ENCODE measurements around the gene CASZ1. TPM values are rescaled to one million over a fixed set of nuclear protein-coding genes. Genes with fewer than 3 reads are reported as not detected.

CASZ1 gene
- total and polyA plus RNA-seq, 2 donors (not counting 1 experiment from before 2014, with no cell fraction given), result 0.34 to 0.50 TPM

DNA sequence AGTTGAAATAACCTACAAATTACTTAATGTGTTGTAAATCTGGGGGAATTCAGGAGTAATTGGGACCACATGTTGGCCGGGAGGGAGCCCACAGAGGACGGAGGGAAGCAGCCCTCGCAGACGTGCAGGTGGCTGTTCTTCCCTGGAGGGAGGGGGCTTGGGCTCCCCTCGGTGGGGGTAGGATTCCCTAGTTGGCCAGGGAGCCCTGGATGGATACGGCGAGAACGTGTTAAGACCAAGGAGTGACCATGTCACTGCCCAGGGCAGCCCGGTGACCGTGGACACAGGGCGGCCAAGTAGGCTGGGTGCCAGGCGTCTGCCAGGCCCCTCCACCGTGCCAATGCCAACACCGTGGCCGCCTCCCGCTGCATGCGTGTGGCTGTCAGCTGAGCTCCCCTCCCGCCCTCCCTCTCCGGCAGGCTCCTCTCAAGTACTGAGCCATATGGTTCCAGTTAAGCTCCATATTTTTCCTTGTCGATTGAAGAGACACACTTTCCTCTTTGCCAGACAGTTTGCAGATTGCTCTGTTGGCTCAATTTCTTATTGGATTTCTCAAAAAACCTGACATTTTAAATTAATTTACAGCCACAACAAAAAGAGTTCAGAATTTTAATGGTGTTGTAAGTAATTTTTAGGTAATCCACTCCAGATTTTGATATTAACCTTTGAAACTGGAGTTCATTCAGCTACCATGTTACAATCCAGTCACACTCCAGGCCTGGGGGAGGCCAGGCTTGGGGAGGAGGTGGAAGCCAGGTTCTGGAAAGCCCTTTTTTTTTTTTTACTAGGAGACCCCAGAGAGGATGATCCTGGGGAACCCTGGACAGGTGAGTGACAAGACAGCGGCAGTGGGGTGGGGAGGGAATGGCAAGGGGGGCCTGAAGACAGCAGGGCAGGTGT, 71.2 kb downstream of the CASZ1 start:
- TF ChIP-seq, protein P1, sequence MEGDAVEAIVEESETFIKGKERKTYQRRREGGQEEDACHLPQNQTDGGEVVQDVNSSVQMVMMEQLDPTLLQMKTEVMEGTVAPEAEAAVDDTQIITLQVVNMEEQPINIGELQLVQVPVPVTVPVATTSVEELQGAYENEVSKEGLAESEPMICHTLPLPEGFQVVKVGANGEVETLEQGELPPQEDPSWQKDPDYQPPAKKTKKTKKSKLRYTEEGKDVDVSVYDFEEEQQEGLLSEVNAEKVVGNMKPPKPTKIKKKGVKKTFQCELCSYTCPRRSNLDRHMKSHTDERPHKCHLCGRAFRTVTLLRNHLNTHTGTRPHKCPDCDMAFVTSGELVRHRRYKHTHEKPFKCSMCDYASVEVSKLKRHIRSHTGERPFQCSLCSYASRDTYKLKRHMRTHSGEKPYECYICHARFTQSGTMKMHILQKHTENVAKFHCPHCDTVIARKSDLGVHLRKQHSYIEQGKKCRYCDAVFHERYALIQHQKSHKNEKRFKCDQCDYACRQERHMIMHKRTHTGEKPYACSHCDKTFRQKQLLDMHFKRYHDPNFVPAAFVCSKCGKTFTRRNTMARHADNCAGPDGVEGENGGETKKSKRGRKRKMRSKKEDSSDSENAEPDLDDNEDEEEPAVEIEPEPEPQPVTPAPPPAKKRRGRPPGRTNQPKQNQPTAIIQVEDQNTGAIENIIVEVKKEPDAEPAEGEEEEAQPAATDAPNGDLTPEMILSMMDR (conservative IDR thresholded peaks at IDR 0.05 in 1 of 2, IDR thresholded peaks at IDR 0.05 in 1 of 2; ENCODE audit: low read depth in 1 of 2, low read length in 2 of 2), result no peak
- TF ChIP-seq EZH2 (IDR thresholded peaks at IDR 0.05; ENCODE audit: low read length, missing control alignments), result no peak
- no peak overlapping the region for H2AFZ ChIP-seq (ENCODE audit: low read length)
- no peak overlapping the region for H3K9ac ChIP-seq (ENCODE audit: insufficient read depth, low read length)
- H3K27ac ChIP-seq (ENCODE audit: insufficient read depth, low read length), result no peak overlapping the region
- peak; percentile 36 to 40 for DNase-seq (ENCODE audit: low read depth in 2 of 2)
- H3K4me1 ChIP-seq (ENCODE audit: control insufficient read depth, extremely low read depth, insufficient read depth, low read length), result no peaks in the 10 kb centered on the region
- no peak overlapping the region for H3K4me2 ChIP-seq (ENCODE audit: extremely low read depth, insufficient read depth, low read length)
- H4K20me1 ChIP-seq (ENCODE audit: control insufficient read depth, extremely low read depth, insufficient read depth, low read length), result no peaks in the 10 kb centered on the region
- no peak overlapping the region for H3K4me3 ChIP-seq (replicated peaks in 1 of 4; ENCODE audit: control extremely low read depth in 1 of 4, insufficient read depth in 1 of 4, low read depth in 3 of 4, low read length in 4 of 4)
- no peaks in the 10 kb centered on the region for H3K27me3 ChIP-seq (ENCODE audit: control insufficient read depth, insufficient read depth, low read length)
- H3K36me3 ChIP-seq (ENCODE audit: control insufficient read depth, insufficient read depth, low read length), result no peaks in the 10 kb centered on the region
- no peaks in the 10 kb centered on the region for H3K9me3 ChIP-seq (ENCODE audit: control insufficient read depth, insufficient read depth, low read depth, low read length)
- H3K79me2 ChIP-seq (ENCODE audit: control insufficient read depth, insufficient read depth, low read length), result no peaks in the 10 kb centered on the region

DNA sequence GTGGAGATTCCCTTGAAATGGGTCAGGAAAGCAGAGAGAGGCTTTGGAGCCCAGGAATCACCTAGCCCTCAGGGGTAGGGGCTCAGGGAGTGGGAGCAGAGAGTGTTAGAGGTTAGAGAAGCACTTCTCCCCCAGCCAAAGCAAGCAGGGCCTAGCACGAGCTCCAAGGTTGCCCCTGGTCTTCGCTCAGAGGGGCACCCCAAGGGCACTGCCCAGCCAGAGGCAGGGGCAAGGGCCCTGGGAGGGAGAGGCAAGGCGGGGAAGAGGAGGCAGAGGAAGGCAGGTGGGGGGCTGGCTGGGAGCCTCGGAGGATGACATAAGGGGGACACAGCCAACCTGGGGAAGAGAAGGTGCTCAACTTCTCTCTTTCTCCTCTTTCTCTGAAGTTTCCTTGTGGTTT, 71.9 kb downstream of the CASZ1 start:
- no peak overlapping the region for H3K9ac ChIP-seq (ENCODE audit: insufficient read depth, low read length)

DNA sequence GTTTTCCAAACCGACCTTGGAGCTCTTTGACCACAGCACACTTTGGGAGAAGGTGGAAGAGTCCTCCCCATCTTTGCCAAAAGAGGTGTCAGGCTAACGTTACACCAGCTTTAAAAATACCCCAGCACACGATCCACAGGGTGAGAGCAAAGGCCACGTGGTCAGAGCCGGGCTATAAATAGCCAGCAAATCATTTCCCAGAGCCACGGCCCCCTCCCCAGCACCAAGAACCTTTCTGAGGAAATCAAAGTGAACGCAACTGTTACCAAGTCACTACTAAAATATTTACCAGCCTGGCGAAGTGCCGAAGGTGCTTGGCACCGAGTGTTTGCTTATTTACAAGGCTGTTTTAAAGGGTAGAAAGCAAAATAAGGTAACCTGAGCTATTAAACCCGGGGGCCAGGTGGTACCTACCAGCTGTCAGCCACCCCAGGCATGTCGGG, 72.4 kb downstream of the CASZ1 start:
- no peaks in the 10 kb centered on the region for H3K4me1 ChIP-seq (ENCODE audit: control insufficient read depth, extremely low read depth, insufficient read depth, low read length)
- no peak overlapping the region for H3K9ac ChIP-seq (ENCODE audit: insufficient read depth, low read length)
- H2AFZ ChIP-seq (ENCODE audit: low read length), result no peak overlapping the region
- no peak for TF ChIP-seq EZH2 (IDR thresholded peaks at IDR 0.05; ENCODE audit: low read length, missing control alignments)
- TF ChIP-seq, protein P1 (conservative IDR thresholded peaks at IDR 0.05 in 1 of 2, IDR thresholded peaks at IDR 0.05 in 1 of 2; ENCODE audit: low read depth in 1 of 2, low read length in 2 of 2), result no peak
- H4K20me1 ChIP-seq (ENCODE audit: control insufficient read depth, extremely low read depth, insufficient read depth, low read length), result no peaks in the 10 kb centered on the region
- no peaks in the 10 kb centered on the region for H3K79me2 ChIP-seq (ENCODE audit: control insufficient read depth, insufficient read depth, low read length)
- no peak overlapping the region for H3K27ac ChIP-seq (ENCODE audit: insufficient read depth, low read length)
- no peaks in the 10 kb centered on the region for H3K27me3 ChIP-seq (ENCODE audit: control insufficient read depth, insufficient read depth, low read length)
- H3K4me2 ChIP-seq (ENCODE audit: extremely low read depth, insufficient read depth, low read length), result no peak overlapping the region
- peak; percentile 32 to 57 for DNase-seq (ENCODE audit: low read depth in 2 of 2)
- no peaks in the 10 kb centered on the region for H3K36me3 ChIP-seq (ENCODE audit: control insufficient read depth, insufficient read depth, low read length)
- no peak overlapping the region for H3K4me3 ChIP-seq (replicated peaks in 1 of 4; ENCODE audit: control extremely low read depth in 1 of 4, insufficient read depth in 1 of 4, low read depth in 3 of 4, low read length in 4 of 4)
- no peaks in the 10 kb centered on the region for H3K9me3 ChIP-seq (ENCODE audit: control insufficient read depth, insufficient read depth, low read depth, low read length)

More for the DNA sequence above, 71.9 kb downstream of the CASZ1 start:
- H3K4me3 ChIP-seq (replicated peaks in 1 of 4; ENCODE audit: control extremely low read depth in 1 of 4, insufficient read depth in 1 of 4, low read depth in 3 of 4, low read length in 4 of 4), result no peak overlapping the region
- no peaks in the 10 kb centered on the region for H4K20me1 ChIP-seq (ENCODE audit: control insufficient read depth, extremely low read depth, insufficient read depth, low read length)
- H3K4me2 ChIP-seq (ENCODE audit: extremely low read depth, insufficient read depth, low read length), result no peak overlapping the region
- H3K9me3 ChIP-seq (ENCODE audit: control insufficient read depth, insufficient read depth, low read depth, low read length), result no peaks in the 10 kb centered on the region
- H3K27me3 ChIP-seq (ENCODE audit: control insufficient read depth, insufficient read depth, low read length), result no peaks in the 10 kb centered on the region
- TF ChIP-seq EZH2 (IDR thresholded peaks at IDR 0.05; ENCODE audit: low read length, missing control alignments), result no peak
- TF ChIP-seq, protein P1 (conservative IDR thresholded peaks at IDR 0.05 in 1 of 2, IDR thresholded peaks at IDR 0.05 in 1 of 2; ENCODE audit: low read depth in 1 of 2, low read length in 2 of 2), result no peak
- no peak overlapping the region for H3K27ac ChIP-seq (ENCODE audit: insufficient read depth, low read length)
- no peaks in the 10 kb centered on the region for H3K4me1 ChIP-seq (ENCODE audit: control insufficient read depth, extremely low read depth, insufficient read depth, low read length)
- no peak for DNase-seq (ENCODE audit: low read depth in 2 of 2)
- H2AFZ ChIP-seq (ENCODE audit: low read length), result no peak overlapping the region
- no peaks in the 10 kb centered on the region for H3K36me3 ChIP-seq (ENCODE audit: control insufficient read depth, insufficient read depth, low read length)
- H3K79me2 ChIP-seq (ENCODE audit: control insufficient read depth, insufficient read depth, low read length), result no peaks in the 10 kb centered on the region
